ENCODE measurements around the gene CDH3. TPM values are rescaled to one million over a fixed set of nuclear protein-coding genes. Genes with fewer than 3 reads are reported as not detected.

CDH3 gene
- total and polyA plus RNA-seq, 10 of the 15 experiments (the other 5 are each of a cell fraction or from before 2014, with no cell fraction given) = 0.05 to 0.44 (median 0.12) TPM; not detected in 5

DNA sequence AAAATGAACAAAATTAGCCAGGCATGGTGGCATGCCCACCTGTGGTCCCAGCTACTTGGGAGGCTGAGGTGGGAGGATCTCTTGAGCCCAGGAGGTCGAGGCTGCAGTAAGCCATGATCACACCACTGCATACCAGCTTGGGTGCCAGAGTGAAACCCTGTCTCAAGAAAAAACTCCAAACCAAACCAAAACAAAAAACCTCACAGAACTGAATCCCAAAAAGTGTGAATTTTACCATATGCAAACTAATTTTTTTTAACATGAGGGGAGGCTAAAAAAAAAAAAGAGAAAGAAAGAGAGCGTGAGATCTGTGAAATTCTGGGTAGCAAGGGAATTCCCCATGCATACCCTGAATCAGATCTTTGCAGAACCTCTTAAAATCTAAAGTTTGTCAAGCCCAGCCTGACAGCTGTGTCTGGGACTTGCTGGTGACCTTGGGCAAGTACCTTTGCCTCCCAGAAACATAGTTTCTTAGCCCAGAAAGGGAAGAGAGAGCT is 74.9 kb downstream of the CDH3 start (continued):
- TF ChIP-seq, protein P1, sequence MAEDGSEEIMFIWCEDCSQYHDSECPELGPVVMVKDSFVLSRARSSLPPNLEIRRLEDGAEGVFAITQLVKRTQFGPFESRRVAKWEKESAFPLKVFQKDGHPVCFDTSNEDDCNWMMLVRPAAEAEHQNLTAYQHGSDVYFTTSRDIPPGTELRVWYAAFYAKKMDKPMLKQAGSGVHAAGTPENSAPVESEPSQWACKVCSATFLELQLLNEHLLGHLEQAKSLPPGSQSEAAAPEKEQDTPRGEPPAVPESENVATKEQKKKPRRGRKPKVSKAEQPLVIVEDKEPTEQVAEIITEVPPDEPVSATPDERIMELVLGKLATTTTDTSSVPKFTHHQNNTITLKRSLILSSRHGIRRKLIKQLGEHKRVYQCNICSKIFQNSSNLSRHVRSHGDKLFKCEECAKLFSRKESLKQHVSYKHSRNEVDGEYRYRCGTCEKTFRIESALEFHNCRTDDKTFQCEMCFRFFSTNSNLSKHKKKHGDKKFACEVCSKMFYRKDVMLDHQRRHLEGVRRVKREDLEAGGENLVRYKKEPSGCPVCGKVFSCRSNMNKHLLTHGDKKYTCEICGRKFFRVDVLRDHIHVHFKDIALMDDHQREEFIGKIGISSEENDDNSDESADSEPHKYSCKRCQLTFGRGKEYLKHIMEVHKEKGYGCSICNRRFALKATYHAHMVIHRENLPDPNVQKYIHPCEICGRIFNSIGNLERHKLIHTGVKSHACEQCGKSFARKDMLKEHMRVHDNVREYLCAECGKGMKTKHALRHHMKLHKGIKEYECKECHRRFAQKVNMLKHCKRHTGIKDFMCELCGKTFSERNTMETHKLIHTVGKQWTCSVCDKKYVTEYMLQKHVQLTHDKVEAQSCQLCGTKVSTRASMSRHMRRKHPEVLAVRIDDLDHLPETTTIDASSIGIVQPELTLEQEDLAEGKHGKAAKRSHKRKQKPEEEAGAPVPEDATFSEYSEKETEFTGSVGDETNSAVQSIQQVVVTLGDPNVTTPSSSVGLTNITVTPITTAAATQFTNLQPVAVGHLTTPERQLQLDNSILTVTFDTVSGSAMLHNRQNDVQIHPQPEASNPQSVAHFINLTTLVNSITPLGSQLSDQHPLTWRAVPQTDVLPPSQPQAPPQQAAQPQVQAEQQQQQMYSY (CRISPR knock-in tag; IDR thresholded peaks at IDR 0.05) = no peak
- TF ChIP-seq NFYA (IDR thresholded peaks at IDR 0.05; ENCODE audit: borderline replicate concordance, low read depth, low read length) (no peak), NRF1 (conservative IDR thresholded peaks at IDR 0.05; ENCODE audit: low read depth, low read length) (no peak), EGR1 (IDR thresholded peaks at IDR 0.05; ENCODE audit: borderline replicate concordance in 1 of 2, low read depth in 2 of 2, low read length in 2 of 2) (no peak), ZBED1 (IDR thresholded peaks at IDR 0.05; ENCODE audit: borderline replicate concordance) (0 out of 2 replicates have a peak, but pooled peaks have one; percentile 54), MEF2A (IDR thresholded peaks at IDR 0.05; ENCODE audit: insufficient read depth, low read depth, low read length) (0 out of 2 replicates have a peak, but pooled peaks have one; percentile 8), POLR2A (IDR thresholded peaks at IDR 0.05; ENCODE audit: low read depth, low read length) (no peak), BACH1 (IDR thresholded peaks at IDR 0.05; ENCODE audit: borderline replicate concordance) (0 out of 2 replicates have a peak, but pooled peaks have one; percentile 17), MYC (IDR thresholded peaks at IDR 0.05; ENCODE audit: insufficient read depth, insufficient read length, insufficient replicate concordance, low read length, severe bottlenecking) (no peak), SREBF1 (IDR thresholded peaks at IDR 0.05; ENCODE audit: low read length) (no peak), CBFB (IDR thresholded peaks at IDR 0.05; ENCODE audit: low read depth) (no peak), CHD2 (IDR thresholded peaks at IDR 0.05; ENCODE audit: borderline replicate concordance, low read depth, low read length) (no peak), KDM1A (IDR thresholded peaks at IDR 0.05; ENCODE audit: borderline replicate concordance) (no peak)
- TF ChIP-seq, protein P2, sequence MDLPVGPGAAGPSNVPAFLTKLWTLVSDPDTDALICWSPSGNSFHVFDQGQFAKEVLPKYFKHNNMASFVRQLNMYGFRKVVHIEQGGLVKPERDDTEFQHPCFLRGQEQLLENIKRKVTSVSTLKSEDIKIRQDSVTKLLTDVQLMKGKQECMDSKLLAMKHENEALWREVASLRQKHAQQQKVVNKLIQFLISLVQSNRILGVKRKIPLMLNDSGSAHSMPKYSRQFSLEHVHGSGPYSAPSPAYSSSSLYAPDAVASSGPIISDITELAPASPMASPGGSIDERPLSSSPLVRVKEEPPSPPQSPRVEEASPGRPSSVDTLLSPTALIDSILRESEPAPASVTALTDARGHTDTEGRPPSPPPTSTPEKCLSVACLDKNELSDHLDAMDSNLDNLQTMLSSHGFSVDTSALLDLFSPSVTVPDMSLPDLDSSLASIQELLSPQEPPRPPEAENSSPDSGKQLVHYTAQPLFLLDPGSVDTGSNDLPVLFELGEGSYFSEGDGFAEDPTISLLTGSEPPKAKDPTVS (IDR thresholded peaks at IDR 0.05; ENCODE audit: low read depth, low read length) = no peak
- TF ChIP-seq, protein P3, sequence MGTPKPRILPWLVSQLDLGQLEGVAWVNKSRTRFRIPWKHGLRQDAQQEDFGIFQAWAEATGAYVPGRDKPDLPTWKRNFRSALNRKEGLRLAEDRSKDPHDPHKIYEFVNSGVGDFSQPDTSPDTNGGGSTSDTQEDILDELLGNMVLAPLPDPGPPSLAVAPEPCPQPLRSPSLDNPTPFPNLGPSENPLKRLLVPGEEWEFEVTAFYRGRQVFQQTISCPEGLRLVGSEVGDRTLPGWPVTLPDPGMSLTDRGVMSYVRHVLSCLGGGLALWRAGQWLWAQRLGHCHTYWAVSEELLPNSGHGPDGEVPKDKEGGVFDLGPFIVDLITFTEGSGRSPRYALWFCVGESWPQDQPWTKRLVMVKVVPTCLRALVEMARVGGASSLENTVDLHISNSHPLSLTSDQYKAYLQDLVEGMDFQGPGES (IDR thresholded peaks at IDR 0.05) = no peak
- TF ChIP-seq, protein P4, sequence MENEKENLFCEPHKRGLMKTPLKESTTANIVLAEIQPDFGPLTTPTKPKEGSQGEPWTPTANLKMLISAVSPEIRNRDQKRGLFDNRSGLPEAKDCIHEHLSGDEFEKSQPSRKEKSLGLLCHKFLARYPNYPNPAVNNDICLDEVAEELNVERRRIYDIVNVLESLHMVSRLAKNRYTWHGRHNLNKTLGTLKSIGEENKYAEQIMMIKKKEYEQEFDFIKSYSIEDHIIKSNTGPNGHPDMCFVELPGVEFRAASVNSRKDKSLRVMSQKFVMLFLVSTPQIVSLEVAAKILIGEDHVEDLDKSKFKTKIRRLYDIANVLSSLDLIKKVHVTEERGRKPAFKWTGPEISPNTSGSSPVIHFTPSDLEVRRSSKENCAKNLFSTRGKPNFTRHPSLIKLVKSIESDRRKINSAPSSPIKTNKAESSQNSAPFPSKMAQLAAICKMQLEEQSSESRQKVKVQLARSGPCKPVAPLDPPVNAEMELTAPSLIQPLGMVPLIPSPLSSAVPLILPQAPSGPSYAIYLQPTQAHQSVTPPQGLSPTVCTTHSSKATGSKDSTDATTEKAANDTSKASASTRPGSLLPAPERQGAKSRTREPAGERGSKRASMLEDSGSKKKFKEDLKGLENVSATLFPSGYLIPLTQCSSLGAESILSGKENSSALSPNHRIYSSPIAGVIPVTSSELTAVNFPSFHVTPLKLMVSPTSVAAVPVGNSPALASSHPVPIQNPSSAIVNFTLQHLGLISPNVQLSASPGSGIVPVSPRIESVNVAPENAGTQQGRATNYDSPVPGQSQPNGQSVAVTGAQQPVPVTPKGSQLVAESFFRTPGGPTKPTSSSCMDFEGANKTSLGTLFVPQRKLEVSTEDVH (IDR thresholded peaks at IDR 0.05; ENCODE audit: low read depth, partially characterized antibody) = no peak
- TF ChIP-seq, protein P5, sequence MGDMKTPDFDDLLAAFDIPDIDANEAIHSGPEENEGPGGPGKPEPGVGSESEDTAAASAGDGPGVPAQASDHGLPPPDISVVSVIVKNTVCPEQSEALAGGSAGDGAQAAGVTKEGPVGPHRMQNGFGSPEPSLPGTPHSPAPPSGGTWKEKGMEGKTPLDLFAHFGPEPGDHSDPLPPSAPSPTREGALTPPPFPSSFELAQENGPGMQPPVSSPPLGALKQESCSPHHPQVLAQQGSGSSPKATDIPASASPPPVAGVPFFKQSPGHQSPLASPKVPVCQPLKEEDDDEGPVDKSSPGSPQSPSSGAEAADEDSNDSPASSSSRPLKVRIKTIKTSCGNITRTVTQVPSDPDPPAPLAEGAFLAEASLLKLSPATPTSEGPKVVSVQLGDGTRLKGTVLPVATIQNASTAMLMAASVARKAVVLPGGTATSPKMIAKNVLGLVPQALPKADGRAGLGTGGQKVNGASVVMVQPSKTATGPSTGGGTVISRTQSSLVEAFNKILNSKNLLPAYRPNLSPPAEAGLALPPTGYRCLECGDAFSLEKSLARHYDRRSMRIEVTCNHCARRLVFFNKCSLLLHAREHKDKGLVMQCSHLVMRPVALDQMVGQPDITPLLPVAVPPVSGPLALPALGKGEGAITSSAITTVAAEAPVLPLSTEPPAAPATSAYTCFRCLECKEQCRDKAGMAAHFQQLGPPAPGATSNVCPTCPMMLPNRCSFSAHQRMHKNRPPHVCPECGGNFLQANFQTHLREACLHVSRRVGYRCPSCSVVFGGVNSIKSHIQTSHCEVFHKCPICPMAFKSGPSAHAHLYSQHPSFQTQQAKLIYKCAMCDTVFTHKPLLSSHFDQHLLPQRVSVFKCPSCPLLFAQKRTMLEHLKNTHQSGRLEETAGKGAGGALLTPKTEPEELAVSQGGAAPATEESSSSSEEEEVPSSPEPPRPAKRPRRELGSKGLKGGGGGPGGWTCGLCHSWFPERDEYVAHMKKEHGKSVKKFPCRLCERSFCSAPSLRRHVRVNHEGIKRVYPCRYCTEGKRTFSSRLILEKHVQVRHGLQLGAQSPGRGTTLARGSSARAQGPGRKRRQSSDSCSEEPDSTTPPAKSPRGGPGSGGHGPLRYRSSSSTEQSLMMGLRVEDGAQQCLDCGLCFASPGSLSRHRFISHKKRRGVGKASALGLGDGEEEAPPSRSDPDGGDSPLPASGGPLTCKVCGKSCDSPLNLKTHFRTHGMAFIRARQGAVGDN (IDR thresholded peaks at IDR 0.05) = no peak
